ENCODE measurements around the gene AKT2. TPM values are rescaled to one million over a fixed set of nuclear protein-coding genes. Genes with fewer than 3 reads are reported as not detected.

AKT2 gene
- total RNA-seq, 1 donor from 2014 or later = 38.6 TPM

DNA sequence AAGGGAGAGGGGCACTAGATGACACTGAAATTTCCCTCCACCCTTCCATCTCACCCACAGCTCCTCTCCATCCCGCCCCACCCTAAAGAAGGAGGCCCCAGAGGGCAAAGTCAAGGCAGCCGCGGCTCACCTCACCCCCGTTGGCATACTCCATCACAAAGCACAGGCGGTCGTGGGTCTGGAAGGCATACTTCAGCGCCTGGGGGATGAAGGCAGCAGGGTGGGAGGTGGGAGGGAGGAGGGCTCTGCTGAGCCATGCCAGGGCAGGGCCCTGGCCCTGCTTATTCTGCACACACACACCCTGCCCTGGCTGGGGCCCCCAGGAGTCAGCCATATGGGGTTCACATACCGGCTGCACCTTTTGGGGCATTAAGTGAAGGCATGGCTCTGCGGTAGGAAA lies 46.4 kb downstream of the AKT2 start:
- DNase-seq (ENCODE audit: extremely low read depth, low read depth, low spot score) = no peak

DNA sequence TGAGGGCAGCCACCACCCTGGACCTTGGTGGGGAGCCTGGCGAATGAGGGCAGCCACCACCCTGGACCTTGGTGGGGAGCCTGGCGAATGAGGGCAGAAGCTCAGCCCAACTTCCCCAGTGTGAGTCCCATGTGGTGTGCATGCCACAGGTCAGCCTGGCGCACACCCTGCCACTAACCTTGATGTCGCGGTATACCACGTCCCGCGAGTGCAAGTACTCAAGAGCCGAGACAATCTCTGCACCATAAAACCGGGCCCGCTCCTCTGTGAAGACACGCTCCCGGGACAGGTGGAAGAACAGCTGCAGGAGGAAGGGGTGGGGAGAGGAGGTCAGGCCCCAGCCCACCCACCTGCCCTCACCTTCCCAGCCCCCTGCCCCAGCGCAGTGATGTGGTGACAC lies 47.4 kb downstream of the AKT2 start:
- no peak for DNase-seq (ENCODE audit: extremely low read depth, low read depth, low spot score)

DNA sequence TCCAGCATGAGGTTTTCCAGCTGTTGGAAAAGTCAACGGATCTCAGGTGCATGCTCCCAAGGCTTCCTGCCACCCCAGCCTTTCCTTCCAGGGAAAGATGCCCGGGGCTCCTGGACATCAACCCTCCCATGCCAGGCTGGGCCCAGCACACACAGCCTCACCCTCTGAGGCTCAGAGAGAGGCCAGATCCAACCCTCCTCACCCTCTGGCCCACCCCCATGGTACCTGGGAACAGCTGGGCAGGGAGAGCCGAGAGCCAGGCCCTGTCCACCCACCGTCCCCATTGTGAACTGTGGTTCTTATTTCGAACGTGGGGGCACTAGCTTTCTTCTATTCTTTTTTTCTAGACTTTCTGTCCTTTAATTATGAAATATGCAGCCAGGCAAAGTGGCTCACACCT lies 48.8 kb downstream of the AKT2 start:
- no peak for DNase-seq (ENCODE audit: extremely low read depth, low read depth, low spot score)

DNA sequence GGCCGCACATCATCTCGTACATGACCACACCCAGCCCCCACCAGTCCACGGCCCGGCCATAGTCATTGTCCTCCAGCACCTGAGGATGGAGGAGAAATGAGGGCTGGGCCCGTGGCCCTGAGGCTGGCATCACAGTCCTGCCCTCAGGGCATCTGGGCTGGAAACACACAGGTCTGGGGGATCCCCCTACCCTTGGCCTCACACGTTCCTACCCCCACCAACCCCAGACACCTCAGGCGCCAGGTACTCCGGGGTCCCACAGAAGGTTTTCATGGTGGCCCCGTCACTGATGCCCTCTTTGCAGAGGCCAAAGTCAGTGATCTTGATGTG lies 49.2 kb downstream of the AKT2 start:
- no peak for DNase-seq (ENCODE audit: extremely low read depth, low read depth, low spot score)

DNA sequence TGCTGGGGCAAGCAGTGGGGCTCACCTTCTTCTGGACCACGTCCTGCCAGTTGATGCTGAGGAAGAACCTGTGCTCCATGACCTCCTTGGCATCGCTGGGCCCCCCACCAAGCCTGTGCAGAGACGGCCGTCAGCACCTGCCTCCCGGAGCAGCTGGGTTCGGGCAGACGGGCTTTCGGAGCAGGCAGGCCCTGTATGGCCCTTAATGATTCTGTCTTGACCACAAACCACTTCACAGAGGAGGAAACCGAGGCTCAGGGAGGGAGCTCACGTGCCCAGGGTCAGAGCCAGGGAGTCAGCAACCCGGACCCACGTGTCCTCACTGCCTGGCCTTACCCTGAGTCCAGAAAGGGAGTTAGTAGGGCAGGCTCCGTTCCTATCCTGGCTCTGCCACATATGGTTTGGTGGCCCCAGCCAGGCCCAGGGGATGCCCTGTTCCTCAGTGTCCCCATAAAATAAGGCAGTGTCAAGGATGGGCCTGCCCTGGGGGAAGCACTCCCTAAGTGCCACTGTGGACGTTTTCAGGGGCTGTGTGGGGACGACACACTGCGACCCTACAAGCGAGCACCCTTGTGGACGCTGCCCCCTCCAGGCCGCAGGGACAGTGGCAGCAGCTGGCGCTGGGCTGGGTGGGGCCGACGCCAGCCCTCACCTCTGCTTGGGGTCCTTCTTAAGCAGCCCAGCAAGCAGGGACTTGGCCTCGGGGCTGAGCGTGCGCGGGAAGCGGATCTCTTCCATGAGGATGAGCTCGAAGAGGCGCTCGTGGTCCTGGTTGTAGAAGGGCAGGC lies 49.7 kb downstream of the AKT2 start:
- no peak for DNase-seq (ENCODE audit: extremely low read depth, low read depth, low spot score)

DNA sequence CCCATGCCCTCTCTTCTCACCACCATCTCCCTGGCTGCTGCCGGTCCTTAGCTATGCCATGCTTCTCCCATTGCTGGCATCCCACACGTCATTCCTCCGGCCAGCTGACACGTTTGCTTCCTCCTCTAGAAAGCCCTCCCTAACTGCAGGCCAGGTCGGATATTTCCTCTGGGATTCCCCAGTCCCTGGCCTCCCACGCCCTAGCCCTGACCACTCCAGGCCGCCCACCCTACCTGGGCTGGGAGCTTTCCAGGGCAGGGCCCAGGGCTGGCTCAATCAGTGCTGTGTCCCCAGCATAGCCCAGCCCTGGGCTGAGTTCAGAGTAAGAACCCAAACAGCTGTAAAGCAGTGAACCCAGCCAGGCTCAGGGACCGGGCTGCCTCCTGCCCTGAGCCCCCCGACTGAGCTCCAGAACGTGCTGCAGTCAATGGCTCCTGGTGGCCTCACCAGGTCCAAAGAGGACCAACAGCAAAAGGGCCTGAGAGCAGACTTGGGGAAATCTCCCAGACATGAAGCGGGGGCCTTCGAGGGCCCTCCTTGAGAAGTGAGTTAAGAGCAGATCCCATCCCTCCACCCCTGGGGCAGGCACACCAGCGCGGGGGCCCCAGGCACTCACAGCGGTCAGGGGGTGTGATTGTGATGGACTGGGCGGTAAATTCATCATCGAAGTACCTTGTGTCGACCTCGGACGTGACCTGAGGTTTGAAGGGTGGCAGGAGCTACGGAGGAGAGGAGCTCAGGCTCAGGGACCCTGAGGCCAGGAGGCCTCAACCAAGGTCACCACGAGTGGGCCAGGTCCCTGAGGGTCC lies 50.5 kb downstream of the AKT2 start:
- no peak for DNase-seq (ENCODE audit: extremely low read depth, low read depth, low spot score)

DNA sequence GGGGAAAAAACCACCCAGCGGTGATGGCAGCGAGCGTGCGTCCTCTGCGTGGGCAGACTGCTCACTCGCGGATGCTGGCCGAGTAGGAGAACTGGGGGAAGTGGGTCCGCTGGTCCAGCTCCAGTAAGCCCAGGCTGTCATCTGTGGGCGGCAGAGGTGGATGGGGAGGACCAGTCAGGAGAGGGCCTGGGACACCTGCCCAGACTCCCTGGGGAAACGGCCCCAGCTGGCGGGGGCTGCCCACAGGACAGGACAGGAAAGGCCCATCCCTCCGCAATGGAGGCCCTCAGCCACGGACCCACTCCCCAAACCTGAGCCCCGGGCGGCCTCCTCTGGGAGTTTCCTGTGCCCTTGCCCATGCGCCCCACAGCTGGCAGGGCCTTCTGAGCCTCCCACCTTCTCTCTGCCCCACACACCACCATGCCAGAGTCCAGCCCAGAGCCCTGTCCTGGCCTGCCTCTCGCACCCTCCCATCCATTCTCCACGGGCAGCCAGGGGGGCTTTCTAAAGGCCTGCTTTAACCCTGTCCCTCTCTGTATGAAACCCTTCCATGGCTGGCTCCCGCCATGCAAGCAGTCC lies 51.2 kb downstream of the AKT2 start:
- DNase-seq (ENCODE audit: extremely low read depth, low read depth, low spot score) = no peak

DNA sequence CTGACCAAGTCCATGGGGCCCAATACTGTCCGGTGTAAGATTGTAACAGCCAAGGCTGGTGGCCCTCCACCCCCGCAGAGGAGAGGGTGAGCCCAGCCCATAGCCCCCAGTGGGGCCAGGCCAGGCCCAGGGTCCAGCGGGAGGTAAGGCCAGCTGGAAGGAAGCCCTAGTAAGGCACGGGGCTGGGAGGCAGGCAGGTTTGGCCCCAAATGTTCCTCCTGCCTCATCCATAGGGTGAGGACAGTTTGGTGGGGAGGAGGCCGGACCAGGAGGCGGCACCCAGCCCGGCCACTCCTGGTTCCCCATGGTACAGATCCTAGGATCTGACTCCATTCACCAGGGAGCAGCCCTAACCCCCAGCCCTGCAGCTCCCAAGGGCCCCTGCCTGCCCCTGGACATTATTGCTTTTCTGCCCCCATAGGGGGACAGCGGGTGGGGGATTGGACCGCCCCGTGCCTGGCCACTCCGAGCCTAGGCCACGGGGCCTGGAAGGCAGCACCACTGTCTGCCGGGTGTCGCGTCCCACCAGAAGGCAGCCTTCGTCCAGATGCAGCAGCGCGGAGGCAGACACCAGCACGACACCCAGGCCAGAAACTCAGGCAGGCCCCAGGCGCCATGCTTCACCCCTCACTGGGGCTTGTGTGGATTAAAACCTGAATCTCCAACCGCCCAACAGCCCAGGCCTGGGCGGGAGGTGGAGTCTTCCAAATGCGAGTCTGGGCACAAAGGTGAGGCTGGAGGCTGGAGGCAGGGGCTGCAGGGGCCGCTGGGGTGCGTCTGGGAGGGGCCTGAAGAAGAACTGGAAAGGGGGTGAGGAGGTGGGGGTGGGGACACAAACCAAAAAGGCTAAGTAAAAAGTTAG lies 52.0 kb downstream of the AKT2 start:
- DNase-seq (ENCODE audit: extremely low read depth, low read depth, low spot score) = no peak

DNA sequence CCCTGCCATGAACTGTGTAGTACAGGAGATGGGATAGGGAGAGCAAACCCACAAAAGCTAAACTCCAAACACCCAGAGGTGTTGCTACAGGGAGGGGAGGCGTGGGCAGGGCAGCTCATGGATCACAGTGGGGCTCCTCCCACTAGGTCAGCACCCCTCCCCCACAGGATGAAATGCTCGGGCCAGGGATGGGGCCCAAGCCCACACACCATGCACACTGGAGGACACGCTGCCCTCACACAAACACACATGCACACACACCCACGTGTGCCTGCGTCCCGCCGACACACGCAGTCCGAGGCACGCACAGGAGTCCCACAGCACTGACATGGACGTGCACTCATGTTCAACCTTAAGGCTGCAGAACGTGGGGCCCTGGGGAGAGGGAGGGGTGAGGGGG lies 52.7 kb downstream of the AKT2 start:
- DNase-seq (ENCODE audit: extremely low read depth, low read depth, low spot score) = no peak

DNA sequence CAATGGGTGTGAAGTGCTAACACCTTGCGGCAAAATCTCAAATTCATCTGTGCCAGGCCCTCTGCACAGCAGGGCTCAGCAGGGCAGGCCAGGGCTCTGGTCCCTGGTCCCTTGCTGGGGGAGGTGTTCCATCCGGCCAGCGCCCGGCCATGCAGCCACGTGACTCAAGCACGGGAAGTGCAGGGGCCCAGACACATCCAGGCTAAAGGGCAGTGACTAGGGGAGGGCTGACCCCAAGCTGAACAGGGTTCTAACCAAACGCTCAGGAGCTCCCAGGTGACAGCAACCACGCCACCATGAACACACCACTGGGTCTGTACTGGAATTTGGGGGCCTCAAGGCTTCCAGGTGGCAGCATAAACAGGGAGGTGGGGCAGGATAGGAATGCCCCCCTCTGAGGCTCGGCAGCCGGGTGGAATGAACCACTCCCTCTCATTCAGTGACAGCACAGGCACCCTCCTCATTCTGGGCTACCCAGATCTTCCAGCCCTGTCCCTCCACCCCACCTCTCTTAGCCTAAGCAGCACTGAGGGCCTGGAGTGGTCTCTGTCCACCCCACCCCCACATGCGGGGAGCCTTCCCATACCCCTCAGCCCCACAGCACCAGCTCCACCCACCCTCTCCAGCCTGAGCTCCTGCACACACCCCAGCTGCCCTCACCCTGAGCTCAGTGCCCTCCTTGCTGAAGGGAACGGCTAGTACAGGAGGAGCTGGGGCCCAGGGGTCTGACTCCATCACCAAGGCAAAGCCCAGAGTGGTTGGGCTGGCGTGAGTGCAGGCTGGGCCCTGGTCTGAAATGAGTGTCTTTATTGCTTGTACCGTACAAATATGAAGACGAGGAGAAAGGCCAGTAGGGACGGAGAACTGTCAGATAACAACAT lies 53.4 kb downstream of the AKT2 start:
- DNase-seq (ENCODE audit: extremely low read depth, low read depth, low spot score) = no peak

DNA sequence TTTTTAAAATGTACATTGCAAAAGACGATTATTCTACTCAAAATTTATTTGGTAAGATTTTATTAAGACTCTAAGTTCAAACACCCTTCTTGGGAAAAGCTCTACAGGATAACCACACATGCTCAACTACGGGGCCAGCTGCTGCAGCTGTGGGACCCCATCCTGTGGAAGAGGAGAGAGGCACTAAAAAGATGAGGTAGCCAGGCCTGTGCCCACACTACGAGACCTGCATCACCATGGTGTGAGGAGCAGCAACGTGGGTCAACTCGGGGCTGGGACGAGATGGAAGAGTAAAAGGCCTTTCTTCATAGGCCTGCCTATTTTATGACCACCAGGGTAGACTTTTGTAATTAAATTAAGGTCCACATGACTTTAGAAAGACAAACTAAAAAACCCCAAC lies 54.1 kb downstream of the AKT2 start:
- DNase-seq (ENCODE audit: extremely low read depth, low read depth, low spot score) = no peak

DNA sequence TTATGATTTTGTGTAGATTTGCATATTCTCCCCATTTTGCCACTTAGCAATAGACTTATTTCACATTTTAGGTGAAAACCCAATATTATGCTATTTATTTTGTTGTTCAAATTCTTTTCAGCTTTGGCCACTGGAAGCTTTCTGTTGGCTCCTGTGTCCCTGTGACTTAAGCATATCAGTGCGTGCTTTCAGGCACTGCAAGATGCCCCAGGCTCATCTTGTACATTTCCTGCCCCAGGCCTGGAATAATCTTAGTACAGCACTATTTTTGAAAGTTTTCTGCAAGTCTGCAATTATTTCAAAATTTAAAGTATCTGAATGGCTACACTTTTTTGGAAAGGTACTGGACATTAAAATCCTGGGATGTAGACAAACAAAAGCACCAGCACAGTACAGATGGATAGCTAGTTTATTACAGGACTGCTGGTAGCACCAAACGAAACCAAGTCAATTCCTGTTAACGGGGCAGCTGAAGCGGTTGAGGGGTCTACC lies 55.2 kb downstream of the AKT2 start:
- no peak for DNase-seq (ENCODE audit: extremely low read depth, low read depth, low spot score)

DNA sequence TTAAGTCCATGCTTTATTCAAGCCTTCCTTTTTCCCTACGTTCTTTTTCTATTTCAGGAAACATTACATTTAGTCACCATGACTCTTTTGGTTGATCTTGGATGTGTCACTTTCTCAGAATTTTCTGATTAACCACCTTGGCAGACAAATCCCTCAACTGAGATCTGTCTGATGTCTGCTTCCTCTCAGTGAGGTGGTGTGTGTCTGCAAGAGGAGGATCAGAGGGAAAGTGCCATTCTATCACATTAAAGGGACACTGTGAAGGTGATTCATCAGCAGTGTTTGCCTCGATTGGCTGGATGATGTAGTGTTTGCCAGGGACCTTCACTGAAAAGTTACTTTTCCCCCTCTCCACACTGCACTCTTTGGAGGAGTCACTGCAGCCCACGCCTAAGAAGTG lies 55.7 kb downstream of the AKT2 start:
- no peak for DNase-seq (ENCODE audit: extremely low read depth, low read depth, low spot score)

DNA sequence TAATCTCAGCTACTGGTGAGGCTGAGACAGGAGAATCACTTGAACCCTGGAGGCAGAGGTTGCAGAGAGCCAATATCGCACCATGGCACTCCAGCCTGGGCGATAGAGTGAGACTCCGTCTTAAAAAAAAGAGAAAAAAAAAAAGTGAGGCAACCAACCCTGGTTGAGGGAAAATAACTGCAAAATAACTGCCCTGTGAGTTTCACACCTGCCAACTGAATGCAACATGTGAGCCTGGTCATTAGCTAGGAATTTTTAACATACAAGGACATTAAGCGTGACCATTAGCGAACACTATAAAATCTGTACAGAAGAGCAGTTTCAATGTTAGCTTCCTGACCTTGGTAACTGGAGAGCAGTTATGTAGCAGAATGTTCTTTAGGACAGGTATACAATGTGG lies 56.3 kb downstream of the AKT2 start:
- DNase-seq (ENCODE audit: extremely low read depth, low read depth, low spot score) = no peak

DNA sequence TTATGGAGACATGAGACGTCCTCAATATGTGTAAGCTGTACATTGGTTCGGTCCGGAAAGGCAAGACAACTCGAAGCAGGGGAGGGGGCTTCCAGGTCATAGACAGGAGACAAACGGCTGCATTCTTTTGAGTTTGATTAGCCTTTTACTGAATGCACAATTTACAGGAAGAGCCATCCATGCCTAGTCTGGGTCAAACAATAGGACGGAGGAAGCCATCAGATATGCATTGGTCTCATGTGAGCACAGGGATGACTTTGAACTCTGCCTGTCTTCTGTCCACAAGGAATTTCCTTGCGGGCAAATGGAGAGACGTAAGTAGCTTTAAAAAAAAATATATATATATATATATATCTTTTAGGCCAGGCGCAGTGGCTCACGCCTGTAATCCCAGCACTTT lies 56.8 kb downstream of the AKT2 start:
- DNase-seq (ENCODE audit: extremely low read depth, low read depth, low spot score) = no peak

DNA sequence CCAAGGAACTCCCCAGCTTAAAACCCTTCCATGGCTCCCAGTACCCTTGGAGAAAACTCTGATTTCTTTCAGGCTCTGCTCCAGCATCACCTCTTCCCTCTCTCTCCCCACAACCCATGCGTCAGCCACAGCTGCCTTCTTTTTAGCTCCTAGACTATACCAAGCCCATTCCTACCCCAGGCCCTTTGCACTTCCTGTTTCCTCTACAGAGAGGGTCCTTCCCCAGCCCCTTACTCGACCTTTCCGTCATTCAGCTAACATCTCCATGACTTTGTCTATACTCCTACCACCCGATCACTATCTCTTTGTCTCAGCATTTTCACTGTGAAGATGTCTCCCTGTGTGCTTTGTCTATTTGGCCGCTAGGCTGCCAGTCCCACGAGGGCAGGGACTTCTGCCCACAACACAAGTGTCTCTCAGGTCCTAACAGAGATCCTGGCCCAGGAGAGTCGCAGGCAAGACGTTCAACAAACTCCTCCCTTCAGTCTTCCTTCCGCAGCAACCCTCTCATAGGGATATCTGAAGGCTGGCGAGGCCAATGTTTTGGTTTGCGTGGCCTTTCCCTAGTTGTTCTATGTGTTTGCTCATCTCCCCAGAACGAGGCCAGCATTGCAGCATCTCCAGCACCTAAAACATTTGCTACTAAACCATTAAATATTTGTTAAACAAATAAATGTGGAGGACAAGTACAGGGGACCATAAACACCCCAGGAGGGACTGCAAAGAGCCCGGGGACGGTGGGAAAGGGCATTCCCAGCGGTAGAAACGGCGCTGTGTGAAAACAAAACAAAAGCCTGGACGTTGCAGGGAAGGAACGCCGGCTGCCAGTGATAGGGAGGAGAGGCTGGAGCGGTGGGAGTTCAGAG lies 59.5 kb downstream of the AKT2 start:
- no peak for DNase-seq (ENCODE audit: extremely low read depth, low read depth, low spot score)

DNA sequence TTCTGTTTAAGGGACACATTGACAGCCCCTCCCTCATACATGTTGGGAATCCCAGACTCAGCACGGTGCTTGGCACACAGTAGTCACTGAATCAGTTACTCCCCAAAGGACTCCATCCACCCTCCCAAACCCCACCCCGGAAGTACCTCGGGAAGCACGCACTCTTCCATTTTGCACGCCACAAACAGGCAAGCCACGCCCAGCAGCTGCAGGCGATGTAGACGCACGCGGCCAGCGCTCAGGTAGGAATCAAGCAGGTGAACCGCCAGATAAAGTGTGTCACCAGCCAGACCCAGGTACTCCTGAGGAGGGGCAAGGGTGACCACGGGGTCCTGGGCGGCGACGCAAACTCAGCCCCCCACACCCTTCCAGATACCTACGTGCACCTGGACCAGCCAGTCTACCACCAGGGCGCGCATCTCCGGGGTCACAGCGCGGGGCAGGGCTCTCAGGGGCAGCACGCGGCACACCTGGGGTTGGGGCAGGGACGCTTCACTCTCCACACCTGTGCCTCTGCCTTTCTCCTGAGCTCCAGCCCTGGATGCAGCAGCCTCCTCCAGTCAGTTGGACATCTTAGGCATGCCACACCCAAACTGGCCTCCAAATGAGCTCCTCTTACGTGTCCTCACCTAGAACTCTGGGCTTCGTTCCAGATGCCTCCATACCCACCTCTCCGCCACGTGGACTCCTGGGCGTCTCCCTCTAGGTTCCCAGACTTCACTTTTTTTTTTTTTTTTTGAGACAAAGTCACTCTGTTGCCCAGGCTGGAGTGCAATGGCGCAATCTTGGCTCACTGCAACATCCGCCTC lies 60.6 kb downstream of the AKT2 start:
- no peak for DNase-seq (ENCODE audit: extremely low read depth, low read depth, low spot score)

DNA sequence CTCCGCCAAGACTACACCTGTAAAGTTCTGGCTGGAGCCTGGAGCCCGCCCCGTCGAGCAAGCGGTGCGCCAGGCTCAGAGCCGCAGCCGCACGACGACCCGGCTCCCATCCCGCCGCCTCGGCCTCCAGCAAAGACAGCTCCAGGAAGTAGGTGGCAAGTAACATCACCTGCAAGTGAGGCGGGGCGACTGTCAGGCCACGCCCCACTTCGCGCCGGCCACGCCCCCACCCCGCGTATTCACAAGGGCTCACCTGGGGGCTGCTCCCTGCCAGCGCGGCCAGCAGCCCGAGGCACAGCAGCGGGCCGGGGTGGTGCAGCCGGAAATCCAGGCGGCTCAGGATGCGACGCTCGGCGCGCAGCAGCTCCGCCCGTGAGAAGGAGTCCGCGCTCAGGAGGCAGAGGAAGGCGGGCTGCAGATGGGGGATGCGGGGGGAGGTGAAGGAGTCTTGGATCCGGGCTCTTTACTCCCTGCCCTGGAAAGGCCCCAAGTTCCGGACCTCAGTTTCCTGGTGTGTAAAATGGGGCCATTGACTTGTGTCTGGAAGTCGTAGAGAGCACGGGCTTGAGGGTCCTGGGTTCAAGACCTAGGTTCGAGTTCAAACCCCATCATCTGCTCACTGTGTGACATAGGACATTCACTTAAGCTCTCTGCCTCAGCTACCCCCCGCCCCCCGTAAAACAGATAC lies 61.9 kb downstream of the AKT2 start:
- DNase-seq (ENCODE audit: extremely low read depth, low read depth, low spot score) = no peak

Data from glomerular endothelial cell (primary cell).